ENCODE results near the gene PRKAR2A.

The PRKAR2A gene

GRCh38 chr3:48716982-48717746 is 130.5 kb downstream of the PRKAR2A start, which contains the start of gene IP6K2:
Gene IP6K2 (minus strand): TSS chr3:48717221. CDS start chr3:48695291, 21,930 bp downstream.
- Mint-ChIP-seq H3K27ac (peak within 1 kb of the TSS; percentile 96), H3K36me3 (peaks cover 21% of the 10 kb centered on the region), H3K4me1 (peaks cover 32% of the 10 kb centered on the region), H3K4me3 (peak within 1 kb of the TSS; percentile 99), H3K27me3 (peaks cover 34% of the 10 kb centered on the region), H3K9me3 (no peaks in the 10 kb centered on the region)
- DNase-seq: peak; percentile 99
- CTCF ChIA-PET: interaction anchor here (1.3 kb wide), 1 partner anchor 23 kb away, joined by 3 read pairs; no protein-coding TSS in a partner anchor

DNA sequence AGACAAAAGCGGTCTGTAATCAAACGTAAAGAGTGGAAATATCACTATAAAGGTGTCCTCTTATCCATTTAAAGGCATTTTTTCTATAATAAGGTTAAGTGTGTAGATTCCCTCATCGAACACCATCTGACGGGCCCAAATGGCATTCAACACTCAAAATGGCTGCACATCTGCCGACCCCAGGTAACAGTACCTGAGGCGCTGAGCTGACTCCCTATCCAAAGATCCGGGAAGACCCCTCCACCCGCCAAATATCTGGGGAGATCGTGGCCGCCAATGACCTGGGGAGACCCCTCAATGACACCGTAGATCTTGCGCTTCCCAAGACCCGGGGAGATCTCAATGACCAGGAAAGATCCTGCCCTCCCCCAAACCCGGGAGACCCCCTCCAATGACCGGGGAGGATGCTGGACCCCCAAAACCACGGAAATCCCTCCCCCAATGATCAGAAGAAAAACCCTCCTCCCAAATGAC is 131.1 kb downstream of the PRKAR2A start:
- no peaks in the 10 kb centered on the region for H3K9me3 Mint-ChIP-seq
- DNase-seq: peak; percentile 54
- peaks cover 35% of the 10 kb centered on the region for H3K4me1 Mint-ChIP-seq
- peaks cover 31% of the 10 kb centered on the region for H3K27me3 Mint-ChIP-seq
- H3K4me3 Mint-ChIP-seq: peak overlapping the region; percentile 99
- CTCF ChIA-PET: interaction anchor here (1.5 kb wide), 1 partner anchor 30 kb away, joined by 5 read pairs; the partner anchor contains the start of gene NCKIPSD
- peaks cover 25% of the 10 kb centered on the region for H3K36me3 Mint-ChIP-seq
- H3K27ac Mint-ChIP-seq: peak overlapping the region; percentile 96

DNA sequence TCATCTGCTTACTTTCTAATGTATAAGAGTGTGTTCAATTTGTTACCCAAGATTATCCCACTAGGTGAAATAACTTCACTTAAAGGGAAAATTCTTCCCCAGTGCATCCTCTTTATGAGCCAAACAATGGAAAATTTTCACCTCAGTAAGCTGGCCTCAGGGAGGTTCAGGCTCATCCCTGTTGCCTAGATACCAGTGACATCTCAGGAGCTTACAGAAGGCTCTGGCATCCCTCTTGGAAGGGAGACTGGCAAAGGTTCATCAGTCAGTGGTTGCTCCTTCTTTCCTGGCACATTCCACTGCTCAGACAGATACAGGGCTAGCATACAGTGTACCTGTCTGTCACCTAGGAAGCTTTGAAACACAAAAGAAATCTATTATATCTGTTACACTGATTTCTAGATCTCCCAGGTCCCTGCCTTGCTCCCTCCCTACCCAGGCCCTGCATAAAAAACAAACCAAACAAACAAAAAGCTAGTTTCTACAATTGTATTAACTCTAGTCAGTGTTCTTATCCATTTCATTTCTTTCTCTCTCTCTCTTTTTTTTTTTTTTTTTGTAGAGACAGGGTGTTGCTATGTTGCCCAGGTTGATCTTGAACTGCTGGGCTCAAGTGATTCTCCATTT is 132.4 kb downstream of the PRKAR2A start:
- CTCF ChIA-PET: interaction anchor here (0.6 to 1.5 kb wide), 3 partner anchors 29 to 617 kb away, joined by 3 to 5 read pairs (median 4); partner anchors contain the start of gene NCKIPSD
- Mint-ChIP-seq H3K4me3 (peak overlapping the region; percentile 99), H3K4me1 (peaks cover 37% of the 10 kb centered on the region), H3K27ac (no peak overlapping the region), H3K9me3 (no peaks in the 10 kb centered on the region), H3K36me3 (peaks cover 34% of the 10 kb centered on the region), H3K27me3 (peaks cover 26% of the 10 kb centered on the region)
- no peak for DNase-seq

DNA sequence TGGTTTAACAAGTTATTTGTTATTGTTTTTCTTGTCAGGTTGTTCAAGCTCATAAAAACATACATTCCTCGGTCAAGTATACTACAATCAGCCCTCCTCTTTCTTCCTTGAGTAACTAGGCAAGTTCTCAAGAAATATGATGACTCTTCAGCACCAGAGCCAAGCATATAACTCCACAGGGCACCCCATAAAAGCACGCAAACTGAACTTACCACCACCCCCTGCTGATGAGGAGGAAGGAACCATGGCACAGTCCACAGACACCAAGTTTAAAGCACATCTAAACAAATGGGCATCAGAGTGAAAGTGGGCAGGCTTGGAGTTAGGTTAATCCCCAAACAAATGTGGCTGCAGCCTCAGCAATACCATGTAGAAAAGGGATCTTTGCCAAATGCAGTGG is 135.9 kb downstream of the PRKAR2A start:
- CTCF ChIA-PET: no interaction called here
- Mint-ChIP-seq H3K36me3 (peaks cover 49% of the 10 kb centered on the region), H3K9me3 (no peaks in the 10 kb centered on the region), H3K4me3 (no peak overlapping the region), H3K4me1 (peaks cover 40% of the 10 kb centered on the region), H3K27ac (no peak overlapping the region), H3K27me3 (no peaks in the 10 kb centered on the region)
- DNase-seq: no peak

GRCh38 chr3:48709051-48709461 is 138.6 kb downstream of the PRKAR2A start:
- peaks cover 21% of the 10 kb centered on the region for H3K4me1 Mint-ChIP-seq
- DNase-seq: no peak
- peaks cover 46% of the 10 kb centered on the region for H3K36me3 Mint-ChIP-seq
- no peak overlapping the region for H3K4me3 Mint-ChIP-seq
- no peak overlapping the region for H3K27ac Mint-ChIP-seq
- CTCF ChIA-PET: interaction anchor here (2.1 kb wide), 1 partner anchor 31 kb away, joined by 6 read pairs; no protein-coding TSS in a partner anchor
- H3K9me3 Mint-ChIP-seq: no peaks in the 10 kb centered on the region
- no peaks in the 10 kb centered on the region for H3K27me3 Mint-ChIP-seq

DNA sequence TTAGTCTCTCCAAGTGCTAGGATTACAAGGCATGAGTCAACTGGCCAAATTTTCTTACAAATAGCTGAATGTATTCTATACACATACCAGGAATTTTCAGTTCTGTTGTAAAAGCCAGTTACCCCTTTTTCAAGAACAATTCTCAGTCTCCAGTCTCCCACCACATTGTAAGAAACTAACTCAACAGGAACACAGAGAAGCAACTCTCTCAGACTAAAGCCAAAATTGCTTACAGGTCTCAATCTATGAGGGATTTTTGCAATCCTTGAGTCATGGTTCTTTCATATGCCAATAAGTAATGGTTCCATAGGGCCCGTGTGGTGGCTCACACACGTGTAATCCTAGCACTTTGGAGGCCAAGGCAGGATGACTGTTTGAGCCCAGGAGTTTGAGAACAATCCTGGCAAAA is 139.2 kb downstream of the PRKAR2A start:
- Mint-ChIP-seq H3K36me3 (peaks cover 47% of the 10 kb centered on the region), H3K4me1 (peaks cover 20% of the 10 kb centered on the region), H3K27me3 (no peaks in the 10 kb centered on the region), H3K27ac (no peak overlapping the region), H3K4me3 (no peak overlapping the region), H3K9me3 (no peaks in the 10 kb centered on the region)
- CTCF ChIA-PET: interaction anchor here (2.2 kb wide), 1 partner anchor 10 kb away, joined by 9 read pairs; no protein-coding TSS in a partner anchor
- no peak for DNase-seq

DNA sequence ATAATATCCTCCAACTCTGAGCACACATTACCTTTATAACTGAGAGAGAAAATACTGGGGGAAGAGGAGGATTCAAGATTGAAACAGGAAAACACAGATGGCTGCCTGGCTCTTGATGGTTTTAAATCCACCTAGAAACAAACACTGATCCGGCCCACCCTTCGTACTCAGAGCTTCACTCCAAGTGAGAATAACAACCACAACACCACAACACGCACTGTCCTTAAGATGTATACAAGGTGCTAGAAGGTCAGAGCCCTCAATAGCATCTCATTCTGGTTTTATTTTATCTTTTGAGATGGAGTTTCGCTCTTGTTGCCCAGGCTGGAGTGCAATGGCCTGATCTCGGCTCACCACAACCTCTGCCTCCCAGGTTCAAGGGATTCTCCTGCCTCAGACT is 140.5 kb downstream of the PRKAR2A start:
- Mint-ChIP-seq H3K9me3 (no peaks in the 10 kb centered on the region), H3K4me1 (peaks cover 15% of the 10 kb centered on the region), H3K36me3 (peaks cover 51% of the 10 kb centered on the region), H3K27me3 (no peaks in the 10 kb centered on the region), H3K4me3 (no peak overlapping the region), H3K27ac (no peak overlapping the region)
- CTCF ChIA-PET: interaction anchor here (1.5 to 2.2 kb wide), 2 partner anchors 8 to 271 kb away, joined by 3 to 9 read pairs; no protein-coding TSS in a partner anchor
- no peak for DNase-seq

DNA sequence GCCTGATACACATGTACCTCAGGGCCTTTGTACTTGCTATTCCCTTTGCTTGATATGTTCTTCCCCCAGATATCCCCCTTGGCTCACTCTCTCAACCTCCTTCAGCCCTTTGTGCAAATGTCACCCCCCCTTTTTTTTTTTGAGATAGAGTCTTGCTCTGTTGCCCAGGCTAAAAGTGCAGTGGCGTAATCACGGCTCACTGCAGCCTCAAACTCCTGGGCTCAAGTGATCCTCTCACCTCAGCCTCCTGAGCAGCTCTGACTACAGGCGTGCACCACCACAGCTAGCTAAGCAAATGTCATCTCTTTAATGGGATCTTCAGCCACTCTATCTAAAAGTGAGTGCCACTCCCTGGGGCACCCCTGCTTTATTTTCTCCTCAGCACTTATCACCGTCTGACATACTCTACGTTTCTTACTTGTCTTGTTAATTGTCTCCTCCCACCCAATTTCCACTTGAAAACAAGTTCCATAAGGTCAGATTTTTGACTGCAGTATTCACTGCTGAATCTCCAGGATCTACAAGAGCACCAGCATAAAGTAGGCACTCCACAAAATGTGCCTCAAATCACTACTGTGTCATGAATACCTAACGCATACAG is 145.3 kb downstream of the PRKAR2A start:
- Mint-ChIP-seq H3K27ac (no peak overlapping the region), H3K4me1 (peaks cover 5% of the 10 kb centered on the region)
- CTCF ChIA-PET: no interaction called here

DNA sequence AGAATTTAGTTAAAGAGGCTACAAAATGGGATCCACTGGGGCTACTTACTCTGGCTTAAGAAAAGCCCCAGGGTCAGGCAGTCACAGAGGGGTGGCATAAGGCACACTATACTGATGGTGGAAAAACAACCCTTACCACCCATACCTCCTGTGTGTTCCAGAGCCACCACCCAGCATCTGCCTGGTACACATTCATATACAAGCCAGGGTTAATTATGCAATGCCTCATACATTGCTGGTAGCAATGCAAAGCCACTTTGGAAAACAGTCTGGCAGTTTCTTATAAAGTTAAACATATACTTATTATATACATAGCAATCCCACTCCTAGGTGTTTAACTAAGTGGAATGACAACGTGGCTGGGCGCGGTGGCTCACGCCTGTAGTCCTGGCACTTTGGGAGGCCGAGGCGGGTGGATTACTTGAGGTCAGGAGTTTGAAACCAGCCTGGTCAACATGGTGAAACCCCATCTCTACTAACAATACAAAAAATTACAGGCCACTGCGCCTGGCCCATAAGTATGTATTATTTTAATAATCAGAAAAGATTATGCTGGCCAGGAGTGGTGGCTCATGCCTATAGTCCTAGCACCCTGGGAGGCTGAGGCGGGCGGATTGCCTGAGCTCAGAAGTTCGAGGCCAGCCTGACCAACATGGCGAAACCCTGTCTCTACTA is 146.8 kb downstream of the PRKAR2A start:
- peaks cover 5% of the 10 kb centered on the region for H3K4me1 Mint-ChIP-seq
- no peak overlapping the region for H3K27ac Mint-ChIP-seq
- H3K4me3 Mint-ChIP-seq: no peak overlapping the region
- peaks cover 30% of the 10 kb centered on the region for H3K36me3 Mint-ChIP-seq
- no peak for DNase-seq
- CTCF ChIA-PET: no interaction called here
- no peaks in the 10 kb centered on the region for H3K9me3 Mint-ChIP-seq
- H3K27me3 Mint-ChIP-seq: no peaks in the 10 kb centered on the region

More for the DNA sequence above, 145.3 kb downstream of the PRKAR2A start:
- no peaks in the 10 kb centered on the region for H3K27me3 Mint-ChIP-seq
- no peaks in the 10 kb centered on the region for H3K9me3 Mint-ChIP-seq
- peaks cover 37% of the 10 kb centered on the region for H3K36me3 Mint-ChIP-seq
- no peak overlapping the region for H3K4me3 Mint-ChIP-seq
- DNase-seq: no peak

DNA sequence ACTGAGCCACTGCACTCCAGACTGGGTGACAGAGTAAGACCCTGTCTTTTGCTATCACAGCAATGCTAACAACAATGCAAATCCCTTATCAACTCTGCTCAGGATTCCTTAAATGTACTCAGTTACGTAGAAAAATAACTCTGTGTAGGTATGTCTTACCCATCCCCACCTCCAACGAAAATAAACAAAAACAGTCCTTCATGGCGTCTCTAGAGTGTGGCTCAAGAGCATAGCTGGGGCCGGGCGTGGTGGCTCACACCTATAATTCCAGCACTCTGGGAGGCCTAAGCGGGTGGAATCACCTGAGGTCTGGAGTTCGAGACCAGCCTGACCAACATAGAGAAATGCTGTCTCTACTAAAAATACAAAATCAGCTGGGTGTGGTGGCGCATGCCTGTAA is 148.8 kb downstream of the PRKAR2A start:
- Mint-ChIP-seq H3K4me1 (peaks cover 5% of the 10 kb centered on the region), H3K36me3 (peaks cover 34% of the 10 kb centered on the region), H3K27ac (no peak overlapping the region), H3K9me3 (no peaks in the 10 kb centered on the region), H3K27me3 (no peaks in the 10 kb centered on the region), H3K4me3 (no peak overlapping the region)
- no peak for DNase-seq
- CTCF ChIA-PET: interaction anchor here (1.9 to 2.5 kb wide), 2 partner anchors 9 to 41 kb away, joined by 7 to 9 read pairs; no protein-coding TSS in a partner anchor

DNA sequence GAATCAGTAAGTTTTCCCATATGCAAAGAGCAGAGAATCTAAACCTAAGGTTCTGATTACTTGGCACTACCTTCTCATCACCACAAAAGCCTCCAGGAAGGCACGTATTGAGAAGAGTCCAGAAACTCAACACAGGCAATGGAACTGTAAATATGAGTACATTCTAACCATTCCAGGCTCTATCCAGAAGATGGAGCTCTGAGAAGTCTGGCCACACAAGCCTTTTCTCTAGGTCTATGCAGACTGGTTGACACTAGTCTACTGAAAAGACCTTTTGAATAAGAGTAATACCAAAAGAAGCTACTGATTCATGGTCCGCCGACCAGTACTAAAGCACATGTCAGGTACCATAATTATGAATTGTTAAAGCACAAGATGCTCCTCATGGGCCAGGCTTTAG is 149.7 kb downstream of the PRKAR2A start:
- H3K27ac Mint-ChIP-seq: no peak overlapping the region
- no peaks in the 10 kb centered on the region for H3K9me3 Mint-ChIP-seq
- H3K27me3 Mint-ChIP-seq: no peaks in the 10 kb centered on the region
- no peak for DNase-seq
- peaks cover 35% of the 10 kb centered on the region for H3K36me3 Mint-ChIP-seq
- H3K4me3 Mint-ChIP-seq: no peak overlapping the region
- CTCF ChIA-PET: interaction anchor here (0.7 to 2.5 kb wide), 4 partner anchors 10 to 42 kb away, joined by 3 to 9 read pairs (median 6); partner anchors contain the start of gene NCKIPSD
- H3K4me1 Mint-ChIP-seq: peaks cover 5% of the 10 kb centered on the region

GRCh38 chr3:48696601-48697000 is 151.1 kb downstream of the PRKAR2A start:
- Mint-ChIP-seq H3K27ac (no peak overlapping the region), H3K9me3 (no peaks in the 10 kb centered on the region), H3K27me3 (no peaks in the 10 kb centered on the region), H3K36me3 (peaks cover 29% of the 10 kb centered on the region), H3K4me3 (no peak overlapping the region), H3K4me1 (peaks cover 5% of the 10 kb centered on the region)
- CTCF ChIA-PET: interaction anchor here (1.0 to 1.4 kb wide), 3 partner anchors 10 to 461 kb away, joined by 4 to 5 read pairs (median 5); partner anchors contain the start of gene NCKIPSD
- no peak for DNase-seq

All from activated naive CD4-positive, alpha-beta T cell treated with anti-CD3 and anti-CD28 coated beads, Interleukin-2, amount 10 ng/mL, durations not matched to agents 7 days and 5 days (primary cell).